ENCODE results near the gene DNAH14. TPM values are rescaled to one million over a fixed set of nuclear protein-coding genes. Genes with fewer than 3 reads are reported as not detected.
"Not testable (repeated sequence)": the region's sequence is repeated elsewhere in the genome, so short reads cannot be mapped to it uniquely, and the experiment has no call there.

DNAH14 gene
- total RNA-seq, 2 experiments from 2014 or later = 0.27 to 0.34 TPM

- Mint-ChIP-seq H3K4me3 (no peak overlapping the region), H3K27me3 (peaks cover 41% of the 10 kb centered on the region), H3K9me3 (peaks cover 28% of the 10 kb centered on the region), H3K4me1 (ENCODE audit: low read depth) (no peaks in the 10 kb centered on the region), H3K36me3 (ENCODE audit: low read depth) (peaks cover 8% of the 10 kb centered on the region), H3K27ac (no peak overlapping the region)
- POLR2A ChIA-PET = no interaction called here
- no peak for DNase-seq
- no peak for ATAC-seq (ENCODE audit: poor library complexity)
- H3K36me3 ChIP-seq (ENCODE audit: insufficient read depth, low read length) = no peaks in the 10 kb centered on the region
- TF ChIP-seq, protein P1, sequence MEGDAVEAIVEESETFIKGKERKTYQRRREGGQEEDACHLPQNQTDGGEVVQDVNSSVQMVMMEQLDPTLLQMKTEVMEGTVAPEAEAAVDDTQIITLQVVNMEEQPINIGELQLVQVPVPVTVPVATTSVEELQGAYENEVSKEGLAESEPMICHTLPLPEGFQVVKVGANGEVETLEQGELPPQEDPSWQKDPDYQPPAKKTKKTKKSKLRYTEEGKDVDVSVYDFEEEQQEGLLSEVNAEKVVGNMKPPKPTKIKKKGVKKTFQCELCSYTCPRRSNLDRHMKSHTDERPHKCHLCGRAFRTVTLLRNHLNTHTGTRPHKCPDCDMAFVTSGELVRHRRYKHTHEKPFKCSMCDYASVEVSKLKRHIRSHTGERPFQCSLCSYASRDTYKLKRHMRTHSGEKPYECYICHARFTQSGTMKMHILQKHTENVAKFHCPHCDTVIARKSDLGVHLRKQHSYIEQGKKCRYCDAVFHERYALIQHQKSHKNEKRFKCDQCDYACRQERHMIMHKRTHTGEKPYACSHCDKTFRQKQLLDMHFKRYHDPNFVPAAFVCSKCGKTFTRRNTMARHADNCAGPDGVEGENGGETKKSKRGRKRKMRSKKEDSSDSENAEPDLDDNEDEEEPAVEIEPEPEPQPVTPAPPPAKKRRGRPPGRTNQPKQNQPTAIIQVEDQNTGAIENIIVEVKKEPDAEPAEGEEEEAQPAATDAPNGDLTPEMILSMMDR (IDR thresholded peaks at IDR 0.05) = no peak
- H3K9me3 ChIP-seq (ENCODE audit: control insufficient read depth in 1 of 2, insufficient read depth in 1 of 2, low read length in 2 of 2) = peaks cover 5 to 37% of the 10 kb centered on the region in 2 experiments
- no peak overlapping the region for H3K27ac ChIP-seq (ENCODE audit: low read depth in 1 of 2, low read length in 2 of 2)
- CTCF ChIA-PET = no interaction called here
- intact Hi-C loops (cut with DNase I, micrococcal nuclease) = no loop called here
- no peak overlapping the region for H3K4me3 ChIP-seq (ENCODE audit: low read length)
- H3K4me1 ChIP-seq (ENCODE audit: insufficient read depth, low read length) = peaks cover 4% of the 10 kb centered on the region
- peaks cover 8 to 12% of the 10 kb centered on the region in 2 experiments for H3K27me3 ChIP-seq (ENCODE audit: control insufficient read depth in 1 of 2, insufficient read depth in 2 of 2, low read length in 2 of 2)
Measured at GRCh38 chr1:224933584-224933983, 4.1 kb downstream of the DNAH14 start.

DNA sequence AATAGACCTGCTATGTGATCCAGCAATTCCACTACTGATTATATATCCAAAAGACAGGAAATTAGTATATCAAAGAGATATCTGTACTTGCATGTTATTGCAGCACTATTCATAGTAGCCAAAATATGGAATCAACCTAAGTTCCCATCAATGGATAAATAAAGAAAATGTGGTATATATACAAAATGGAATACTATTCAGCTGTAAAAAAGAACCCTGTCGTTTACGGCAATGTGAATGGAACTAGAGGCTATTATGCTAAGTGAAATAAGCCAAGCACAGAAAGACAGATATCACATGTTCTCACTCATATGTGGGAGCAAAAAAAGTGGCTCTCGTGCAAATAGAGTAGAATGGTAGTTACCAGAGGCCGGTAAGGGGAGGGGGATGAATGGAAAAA is 9.2 kb downstream of the DNAH14 start:
- H3K27ac Mint-ChIP-seq = no peak overlapping the region
- no peaks in the 10 kb centered on the region for H3K27me3 ChIP-seq (ENCODE audit: control insufficient read depth in 1 of 2, insufficient read depth in 2 of 2, low read length in 2 of 2)
- no peaks in the 10 kb centered on the region for H3K4me1 ChIP-seq (ENCODE audit: insufficient read depth, low read length)
- H3K9me3 ChIP-seq (ENCODE audit: control insufficient read depth in 1 of 2, insufficient read depth in 1 of 2, low read length in 2 of 2) = peaks cover 0 to 20% of the 10 kb centered on the region in 2 experiments
- H3K36me3 ChIP-seq (ENCODE audit: insufficient read depth, low read length) = no peaks in the 10 kb centered on the region
- POLR2A ChIA-PET = no interaction called here
- H3K36me3 Mint-ChIP-seq (ENCODE audit: low read depth) = no peaks in the 10 kb centered on the region
- H3K4me3 ChIP-seq (ENCODE audit: low read length) = no peak overlapping the region
- no peak for DNase-seq
- ATAC-seq (ENCODE audit: poor library complexity) = no peak
- CTCF ChIA-PET = no interaction called here
- H3K27ac ChIP-seq (ENCODE audit: low read depth in 1 of 2, low read length in 2 of 2) = no peak overlapping the region
- peaks cover 18% of the 10 kb centered on the region for H3K9me3 Mint-ChIP-seq
- no peaks in the 10 kb centered on the region for H3K4me1 Mint-ChIP-seq (ENCODE audit: low read depth)
- no peak overlapping the region for H3K4me3 Mint-ChIP-seq
- TF ChIP-seq, protein P1 (IDR thresholded peaks at IDR 0.05) = no peak
- peaks cover 3% of the 10 kb centered on the region for H3K27me3 Mint-ChIP-seq
- intact Hi-C loops (cut with DNase I, micrococcal nuclease) = no loop called here

DNA sequence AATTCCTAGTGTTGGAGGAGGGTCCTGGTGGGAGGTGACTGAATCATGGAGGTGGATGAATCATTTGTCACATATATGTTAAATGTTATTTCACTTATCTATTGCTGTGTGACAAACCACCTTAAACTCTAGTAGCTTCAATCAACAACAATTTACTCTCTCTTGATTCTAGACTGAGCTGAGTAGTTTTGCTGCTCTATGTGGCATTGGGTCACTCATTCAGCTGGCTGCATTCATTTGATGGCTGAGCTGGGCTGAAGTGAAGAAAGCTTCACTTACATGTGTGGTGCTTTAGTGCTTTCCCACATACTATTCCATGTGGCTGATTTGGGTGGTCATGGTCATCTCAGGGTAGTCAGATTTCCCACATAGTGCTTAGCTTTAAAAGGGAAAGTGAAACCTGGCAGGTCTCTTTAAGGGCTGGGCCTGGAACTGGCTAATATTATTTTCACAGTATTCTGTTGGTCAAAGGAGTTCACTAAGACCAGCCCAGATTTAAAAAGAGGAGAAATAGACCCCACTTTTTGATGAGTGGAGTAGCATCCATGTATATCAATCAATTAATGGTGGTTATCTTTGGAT is 10.5 kb downstream of the DNAH14 start:
- H3K27me3 ChIP-seq (ENCODE audit: control insufficient read depth in 1 of 2, insufficient read depth in 2 of 2, low read length in 2 of 2) = no peaks in the 10 kb centered on the region
- H3K4me3 Mint-ChIP-seq = no peak overlapping the region
- no peak overlapping the region for H3K4me3 ChIP-seq (ENCODE audit: low read length)
- no peak overlapping the region for H3K27ac ChIP-seq (ENCODE audit: low read depth in 1 of 2, low read length in 2 of 2)
- POLR2A ChIA-PET = no interaction called here
- H3K27me3 Mint-ChIP-seq = no peaks in the 10 kb centered on the region
- no peak for ATAC-seq (ENCODE audit: poor library complexity)
- H3K36me3 Mint-ChIP-seq (ENCODE audit: low read depth) = no peaks in the 10 kb centered on the region
- intact Hi-C loops (cut with DNase I, micrococcal nuclease) = no loop called here
- H3K9me3 Mint-ChIP-seq = peaks cover 16% of the 10 kb centered on the region
- H3K4me1 Mint-ChIP-seq (ENCODE audit: low read depth) = no peaks in the 10 kb centered on the region
- H3K9me3 ChIP-seq (ENCODE audit: control insufficient read depth in 1 of 2, insufficient read depth in 1 of 2, low read length in 2 of 2) = peaks cover 0 to 7% of the 10 kb centered on the region in 2 experiments
- H3K36me3 ChIP-seq (ENCODE audit: insufficient read depth, low read length) = no peaks in the 10 kb centered on the region
- no peaks in the 10 kb centered on the region for H3K4me1 ChIP-seq (ENCODE audit: insufficient read depth, low read length)
- CTCF ChIA-PET = no interaction called here
- H3K27ac Mint-ChIP-seq = no peak overlapping the region
- no peak for DNase-seq
- TF ChIP-seq, protein P1 (IDR thresholded peaks at IDR 0.05) = no peak

DNA sequence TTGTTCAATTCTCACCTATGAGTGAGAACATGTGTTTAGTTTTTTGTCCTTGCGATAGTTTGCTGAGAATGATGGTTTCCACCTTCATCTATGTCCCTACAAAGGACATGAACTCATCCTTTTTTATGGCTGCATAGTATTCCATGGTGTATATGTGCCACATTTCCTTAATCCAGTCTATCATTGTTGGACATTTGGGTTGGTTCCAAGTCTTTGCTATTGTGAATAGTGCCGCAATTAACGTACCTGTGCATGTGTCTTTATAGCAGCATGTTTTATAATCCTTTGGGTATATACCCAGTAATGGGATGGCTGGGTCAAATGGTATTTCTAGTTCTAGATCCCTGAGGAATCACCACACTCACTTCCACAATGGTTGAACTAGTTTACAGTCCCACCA is 11.3 kb downstream of the DNAH14 start:
- H3K4me3 ChIP-seq (ENCODE audit: low read length); H3K4me1 ChIP-seq (ENCODE audit: insufficient read depth, low read length); POLR2A ChIA-PET; H3K27ac Mint-ChIP-seq; DNase-seq; H3K36me3 Mint-ChIP-seq (ENCODE audit: low read depth); H3K9me3 ChIP-seq (ENCODE audit: control insufficient read depth in 1 of 2, insufficient read depth in 1 of 2, low read length in 2 of 2); H3K4me3 Mint-ChIP-seq; CTCF ChIA-PET; H3K27me3 ChIP-seq (ENCODE audit: control insufficient read depth in 1 of 2, insufficient read depth in 2 of 2, low read length in 2 of 2); ATAC-seq (ENCODE audit: poor library complexity); intact Hi-C loops (cut with DNase I, micrococcal nuclease); H3K36me3 ChIP-seq (ENCODE audit: insufficient read depth, low read length); H3K4me1 Mint-ChIP-seq (ENCODE audit: low read depth); H3K27me3 Mint-ChIP-seq; H3K27ac ChIP-seq (ENCODE audit: low read depth in 1 of 2, low read length in 2 of 2): not testable (repeated sequence)
- peaks cover 15% of the 10 kb centered on the region for H3K9me3 Mint-ChIP-seq

- H3K27me3 ChIP-seq (ENCODE audit: control insufficient read depth in 1 of 2, insufficient read depth in 2 of 2, low read length in 2 of 2); H3K4me3 Mint-ChIP-seq; H3K27ac Mint-ChIP-seq; H3K36me3 ChIP-seq (ENCODE audit: insufficient read depth, low read length); ATAC-seq (ENCODE audit: poor library complexity); H3K27me3 Mint-ChIP-seq; H3K36me3 Mint-ChIP-seq (ENCODE audit: low read depth); H3K4me1 ChIP-seq (ENCODE audit: insufficient read depth, low read length); H3K9me3 Mint-ChIP-seq; DNase-seq; H3K9me3 ChIP-seq (ENCODE audit: control insufficient read depth in 1 of 2, insufficient read depth in 1 of 2, low read length in 2 of 2); H3K27ac ChIP-seq (ENCODE audit: low read depth in 1 of 2, low read length in 2 of 2); POLR2A ChIA-PET; H3K4me3 ChIP-seq (ENCODE audit: low read length); CTCF ChIA-PET; H3K4me1 Mint-ChIP-seq (ENCODE audit: low read depth): not testable (repeated sequence)
- intact Hi-C loops (cut with DNase I, micrococcal nuclease) = loop anchor here in 1 of 2 experiments (2.0 kb wide), 1 partner anchor 117 kb away; no protein-coding TSS in a partner anchor
Measured at GRCh38 chr1:224945651-224946348, 16.3 kb downstream of the DNAH14 start.

Measured in CD4-positive, alpha-beta T cell (primary cell).